HG03342 (cell line): ENCODE data around the gene TMTC1.

Source experiments
- ATAC-seq: cut with Tn5 transposase; IDR thresholded peaks from one replicate; pipeline ENCODE4 v1.9.1; 2021; ENCODE audit warnings: mild to moderate bottlenecking, moderate library complexity; ENCODE audit not compliant: unreplicated experiment

TMTC1 gene

GRCh38 chr12:29547151-29547632, 236.6 kb downstream of the TMTC1 start:
- no peak for ATAC-seq

- no peak for ATAC-seq
These were observed 237.7 kb downstream of the TMTC1 start for GRCh38 chr12:29546000-29546399.

- peak; percentile 63 for ATAC-seq
These were observed 238.7 kb downstream of the TMTC1 start for GRCh38 chr12:29545102-29545467.

GRCh38 chr12:29544428-29545101, 239.2 kb downstream of the TMTC1 start:
- ATAC-seq = peak; percentile 33

- no peak for ATAC-seq
These were observed 240.7 kb downstream of the TMTC1 start for GRCh38 chr12:29543036-29543435.

- ATAC-seq = no peak
These were observed 246.4 kb downstream of the TMTC1 start for GRCh38 chr12:29537298-29537697.

GRCh38 chr12:29534935-29535334, 248.8 kb downstream of the TMTC1 start:
- ATAC-seq = no peak

GRCh38 chr12:29533815-29534489, 249.8 kb downstream of the TMTC1 start:
- no peak for ATAC-seq

- ATAC-seq = no peak
These were observed 252.3 kb downstream of the TMTC1 start for GRCh38 chr12:29531471-29531870.

- no peak for ATAC-seq
These were observed 253.3 kb downstream of the TMTC1 start for GRCh38 chr12:29530436-29530835.

GRCh38 chr12:29528161-29528560, 255.6 kb downstream of the TMTC1 start:
- no peak for ATAC-seq

GRCh38 chr12:29521951-29522350, 261.8 kb downstream of the TMTC1 start:
- ATAC-seq = no peak

GRCh38 chr12:29519585-29520182, 264.1 kb downstream of the TMTC1 start:
- ATAC-seq = peak; percentile 66

GRCh38 chr12:29518407-29518806, 265.3 kb downstream of the TMTC1 start:
- no peak for ATAC-seq

GRCh38 chr12:29517264-29517663, 266.5 kb downstream of the TMTC1 start:
- ATAC-seq = no peak

- ATAC-seq = no peak
These were observed 267.3 kb downstream of the TMTC1 start for GRCh38 chr12:29516431-29516875.

GRCh38 chr12:29510591-29511185, 273.1 kb downstream of the TMTC1 start:
- ATAC-seq = no peak

- ATAC-seq = no peak
These were observed 274.2 kb downstream of the TMTC1 start for GRCh38 chr12:29509503-29509902.

GRCh38 chr12:29508949-29509348, 274.8 kb downstream of the TMTC1 start:
- no peak for ATAC-seq

GRCh38 chr12:29505122-29505521, 278.6 kb downstream of the TMTC1 start:
- ATAC-seq = no peak

- no peak for ATAC-seq
These were observed 280.5 kb downstream of the TMTC1 start for GRCh38 chr12:29503283-29503682.

GRCh38 chr12:29499235-29499634, 284.5 kb downstream of the TMTC1 start:
- no peak for ATAC-seq
